Measurements from ENCODE around the gene PLAGL2. TPM values are rescaled to one million over a fixed set of nuclear protein-coding genes. Genes with fewer than 3 reads are reported as not detected.

The PLAGL2 gene
- total and polyA plus RNA-seq, 2 experiments from 2014 or later, result 39.7 to 41.1 TPM

GRCh38 chr20:32189691-32190615 lies 17.6 kb downstream of the PLAGL2 start:
- Histone ChIP-seq H3K27ac (peak overlapping the region; percentile 95), H3K79me2 (peaks cover 54% of the 10 kb centered on the region), H4K20me1 (ENCODE audit: insufficient read depth, poor library complexity, severe bottlenecking) (peaks cover 13% of the 10 kb centered on the region), H2AFZ (peak overlapping the region; percentile 80), H3K4me1 (ENCODE audit: insufficient read depth) (peaks cover 40% of the 10 kb centered on the region), H3K9me3 (ENCODE audit: low read depth) (no peaks in the 10 kb centered on the region), H3K36me3 (replicated peaks; ENCODE audit: insufficient read depth, low read depth) (no peaks in the 10 kb centered on the region), H3K4me2 (peak overlapping the region; percentile 93), H3K9me2 (replicated peaks; ENCODE audit: insufficient read depth) (no peaks in the 10 kb centered on the region), H3K4me3 (peak overlapping the region; percentile 72), H3K27me3 (no peaks in the 10 kb centered on the region)
- TF ChIP-seq EZH2 (IDR thresholded peaks at IDR 0.05; ENCODE audit: borderline replicate concordance), result no peak
- no peak for TF ChIP-seq EZH2phosphoT487 (IDR thresholded peaks at IDR 0.05; ENCODE audit: low read depth, severe bottlenecking, unreplicated experiment)
- no peak for TF ChIP-seq CTCF (IDR thresholded peaks at IDR 0.05; ENCODE audit: poor library complexity)
- DNase-seq (ENCODE audit: low spot score), result peak; percentile 82
- 13% methylated on average over 58 of the region's 88 CpGs for WGBS (ENCODE audit: low lambda C conversion rate, missing lambda C conversion rate)

GRCh38 chr20:32189123-32189410 lies 18.5 kb downstream of the PLAGL2 start:
- no peak for DNase-seq (ENCODE audit: low spot score)
- Histone ChIP-seq H4K20me1 (ENCODE audit: insufficient read depth, poor library complexity, severe bottlenecking) (peaks cover 7% of the 10 kb centered on the region), H3K9me3 (ENCODE audit: low read depth) (no peaks in the 10 kb centered on the region), H3K4me2 (peak overlapping the region; percentile 93), H3K79me2 (peaks cover 48% of the 10 kb centered on the region), H3K27me3 (no peaks in the 10 kb centered on the region), H2AFZ (peak overlapping the region; percentile 80), H3K4me3 (peak overlapping the region; percentile 72), H3K36me3 (replicated peaks; ENCODE audit: insufficient read depth, low read depth) (no peaks in the 10 kb centered on the region), H3K4me1 (ENCODE audit: insufficient read depth) (peaks cover 40% of the 10 kb centered on the region), H3K27ac (peak overlapping the region; percentile 95), H3K9me2 (replicated peaks; ENCODE audit: insufficient read depth) (no peaks in the 10 kb centered on the region)
- 97% methylated on average over 9 of the region's 9 CpGs for WGBS (ENCODE audit: low lambda C conversion rate, missing lambda C conversion rate)
- no peak for TF ChIP-seq CTCF (IDR thresholded peaks at IDR 0.05; ENCODE audit: poor library complexity)
- no peak for TF ChIP-seq EZH2phosphoT487 (IDR thresholded peaks at IDR 0.05; ENCODE audit: low read depth, severe bottlenecking, unreplicated experiment)
- TF ChIP-seq EZH2 (IDR thresholded peaks at IDR 0.05; ENCODE audit: borderline replicate concordance), result no peak

- WGBS (ENCODE audit: low lambda C conversion rate, missing lambda C conversion rate), result 96% methylated on average over 17 of the region's 17 CpGs
- no peak for TF ChIP-seq EZH2 (IDR thresholded peaks at IDR 0.05; ENCODE audit: borderline replicate concordance)
- no peak for TF ChIP-seq EZH2phosphoT487 (IDR thresholded peaks at IDR 0.05; ENCODE audit: low read depth, severe bottlenecking, unreplicated experiment)
- TF ChIP-seq CTCF (IDR thresholded peaks at IDR 0.05; ENCODE audit: poor library complexity), result no peak
- peak overlapping the region; percentile 95 for H3K27ac ChIP-seq
- no peaks in the 10 kb centered on the region for H3K36me3 ChIP-seq (replicated peaks; ENCODE audit: insufficient read depth, low read depth)
- no peaks in the 10 kb centered on the region for H3K27me3 ChIP-seq
- H3K4me2 ChIP-seq, result peak overlapping the region; percentile 93
- peaks cover 44% of the 10 kb centered on the region for H3K79me2 ChIP-seq
- no peak overlapping the region for H2AFZ ChIP-seq
- no peak overlapping the region for H3K4me3 ChIP-seq
- DNase-seq (ENCODE audit: low spot score), result no peak
- peaks cover 3% of the 10 kb centered on the region for H4K20me1 ChIP-seq (ENCODE audit: insufficient read depth, poor library complexity, severe bottlenecking)
- H3K9me2 ChIP-seq (replicated peaks; ENCODE audit: insufficient read depth), result no peaks in the 10 kb centered on the region
- peaks cover 40% of the 10 kb centered on the region for H3K4me1 ChIP-seq (ENCODE audit: insufficient read depth)
- no peaks in the 10 kb centered on the region for H3K9me3 ChIP-seq (ENCODE audit: low read depth)
These were observed 19.0 kb downstream of the PLAGL2 start for GRCh38 chr20:32188376-32189122.
